K562 (cell line): ENCODE data around the gene SLC39A7. TPM values are rescaled to one million over a fixed set of nuclear protein-coding genes. Genes with fewer than 3 reads are reported as not detected.

ENCODE experiments used
- FOXJ2 ChIP-seq: fragments of 200-800 bp; sonication (Bioruptor generic); IDR thresholded peaks from 2 replicates; pipeline ENCODE4 v1.6.1; 2016; ENCODE audit warnings: missing genetic modification characterization, missing compliant biosample characterization
- KLF16 ChIP-seq: IDR thresholded peaks from 2 replicates; pipeline ENCODE4 v1.6.1; 2016; ENCODE audit warnings: antibody characterized with exemption
- PHTF2 ChIP-seq: fragments of 250-450 bp; sonication (Bioruptor Pico); IDR thresholded peaks from 2 replicates; pipeline ENCODE4 v1.5.0; 2021; ENCODE audit warnings: mild to moderate bottlenecking
- PKNOX1 ChIP-seq: fragments of 450-650 bp; IDR thresholded peaks from 2 replicates; pipeline ENCODE4 v1.6.1; 2016
- ZNF165 ChIP-seq: fragments of 250-450 bp; sonication (Bioruptor Pico); IDR thresholded peaks from 2 replicates; pipeline ENCODE4 v1.4.0; 2020; ENCODE audit warnings: borderline replicate concordance
- ZNF407 ChIP-seq: fragments of 450-650 bp; IDR thresholded peaks from 2 replicates; pipeline ENCODE4 v1.6.1; 2016; ENCODE audit warnings: low read depth
- polyA plus RNA-seq, 8 experiments: library from polyadenylated mRNA; depleted of rRNA in 4 of 8; stranded (reverse) in 5 of 8; unstranded in 3 of 8; fragments of >200 nt; fragmentation: Nextera tagmentation in 2 of 8; fragmentation: Illumina TruSeq in 1 of 8; extraction: Ambion mirVana in 2 of 8; extraction: Trizol in 1 of 8; gene quantifications; 2 replicates each; pipeline versions ENCODE4 v1.2.1 to v1.2.3, GENCODE V29; 2011 to 2014; ENCODE audit warnings: inconsistent platforms in 1 of 8, missing spikeins in 1 of 8
- total RNA-seq, 7 experiments: library from RNA; depleted of rRNA in 6 of 7; stranded (reverse); fragments of >200 nt in 6 of 7; fragmentation: Illumina TruSeq in 2 of 7; extraction: Trizol in 2 of 7; gene quantifications; 2 replicates each; pipeline versions ENCODE4 v1.2.1 to v1.2.3, GENCODE V29; 2011 to 2021; ENCODE audit warnings: low replicate concordance in 1 of 7
- TF ChIP-seq, protein P1 (sequence below), 2 experiments: IDR thresholded peaks; 2 replicates each; pipeline ENCODE4 v1.6.1; 2011; ENCODE audit warnings: borderline replicate concordance in 1 of 2, control low read depth in 1 of 2, low read depth in 1 of 2, low read length in 1 of 2, mild to moderate bottlenecking in 1 of 2, mixed read lengths in 1 of 2, moderate library complexity in 1 of 2; ENCODE audit not compliant: insufficient read depth in 1 of 2, insufficient read length in 1 of 2, poor library complexity in 1 of 2, severe bottlenecking in 1 of 2; ENCODE audit errors: extremely low read depth in 1 of 2
- TF ChIP-seq, protein P2 (sequence below): sonication (generic); formaldehyde crosslinking; IDR thresholded peaks from 2 replicates; pipeline ENCODE4 v1.8.1; 2023; ENCODE audit warnings: missing genetic modification reagents, mild to moderate bottlenecking, borderline replicate concordance
- TF ChIP-seq, protein P3 (sequence below): sonication (generic); formaldehyde crosslinking; IDR thresholded peaks from 2 replicates; pipeline ENCODE4 v1.8.0; 2022; ENCODE audit warnings: mild to moderate bottlenecking, low read depth, missing genetic modification reagents

SLC39A7 gene
- total and polyA plus RNA-seq, 9 of the 15 experiments (the other 6 are each of a cell fraction or from before 2014, with no cell fraction given): 21.7 to 169 (median 121) TPM

DNA sequence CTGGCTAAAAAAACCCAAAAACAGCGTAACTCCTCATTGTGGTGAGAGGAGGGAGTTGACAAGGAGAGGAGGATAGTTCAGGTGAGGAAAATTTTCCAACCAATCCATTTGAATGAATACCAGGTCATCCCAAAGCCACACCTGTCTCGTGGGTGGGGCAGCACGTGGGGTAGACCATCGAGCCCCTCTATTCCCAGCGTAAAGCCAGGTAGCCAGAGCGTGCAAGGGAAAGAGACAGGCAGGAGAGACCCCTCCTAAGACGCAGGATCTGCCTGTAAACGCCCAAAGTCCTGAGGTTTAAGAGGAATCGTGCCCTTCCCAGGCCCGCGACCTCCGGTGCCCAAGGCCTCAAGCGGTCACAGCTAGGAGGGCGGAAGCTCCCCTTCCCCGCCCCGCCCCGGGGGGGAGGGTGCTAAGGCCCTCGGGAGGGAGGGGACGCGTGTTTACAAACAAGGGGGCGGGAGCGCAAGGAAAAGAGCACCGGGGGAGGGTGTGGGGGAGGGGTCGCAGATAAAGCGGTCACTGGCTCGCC lies 914 bp upstream of the SLC39A7 start (continued):
- TF ChIP-seq, protein P1, sequence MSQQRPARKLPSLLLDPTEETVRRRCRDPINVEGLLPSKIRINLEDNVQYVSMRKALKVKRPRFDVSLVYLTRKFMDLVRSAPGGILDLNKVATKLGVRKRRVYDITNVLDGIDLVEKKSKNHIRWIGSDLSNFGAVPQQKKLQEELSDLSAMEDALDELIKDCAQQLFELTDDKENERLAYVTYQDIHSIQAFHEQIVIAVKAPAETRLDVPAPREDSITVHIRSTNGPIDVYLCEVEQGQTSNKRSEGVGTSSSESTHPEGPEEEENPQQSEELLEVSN (IDR thresholded peaks at IDR 0.05; ENCODE audit: borderline replicate concordance in 1 of 2, extremely low read depth in 1 of 2, insufficient read depth in 1 of 2, insufficient read length in 1 of 2, low read depth in 1 of 2, low read length in 1 of 2, poor library complexity in 1 of 2, severe bottlenecking in 1 of 2): peak in 1 of 2 experiments; percentile 78
- TF ChIP-seq PKNOX1 (no peak), KLF16 (0 out of 2 replicates have a peak, but pooled peaks have one; percentile 26), ZNF165 (CRISPR knock-in tag) (no peak), FOXJ2 (peak; percentile 95), ZNF407 (no peak), PHTF2 (CRISPR knock-in tag) (no peak)
- TF ChIP-seq, protein P2, sequence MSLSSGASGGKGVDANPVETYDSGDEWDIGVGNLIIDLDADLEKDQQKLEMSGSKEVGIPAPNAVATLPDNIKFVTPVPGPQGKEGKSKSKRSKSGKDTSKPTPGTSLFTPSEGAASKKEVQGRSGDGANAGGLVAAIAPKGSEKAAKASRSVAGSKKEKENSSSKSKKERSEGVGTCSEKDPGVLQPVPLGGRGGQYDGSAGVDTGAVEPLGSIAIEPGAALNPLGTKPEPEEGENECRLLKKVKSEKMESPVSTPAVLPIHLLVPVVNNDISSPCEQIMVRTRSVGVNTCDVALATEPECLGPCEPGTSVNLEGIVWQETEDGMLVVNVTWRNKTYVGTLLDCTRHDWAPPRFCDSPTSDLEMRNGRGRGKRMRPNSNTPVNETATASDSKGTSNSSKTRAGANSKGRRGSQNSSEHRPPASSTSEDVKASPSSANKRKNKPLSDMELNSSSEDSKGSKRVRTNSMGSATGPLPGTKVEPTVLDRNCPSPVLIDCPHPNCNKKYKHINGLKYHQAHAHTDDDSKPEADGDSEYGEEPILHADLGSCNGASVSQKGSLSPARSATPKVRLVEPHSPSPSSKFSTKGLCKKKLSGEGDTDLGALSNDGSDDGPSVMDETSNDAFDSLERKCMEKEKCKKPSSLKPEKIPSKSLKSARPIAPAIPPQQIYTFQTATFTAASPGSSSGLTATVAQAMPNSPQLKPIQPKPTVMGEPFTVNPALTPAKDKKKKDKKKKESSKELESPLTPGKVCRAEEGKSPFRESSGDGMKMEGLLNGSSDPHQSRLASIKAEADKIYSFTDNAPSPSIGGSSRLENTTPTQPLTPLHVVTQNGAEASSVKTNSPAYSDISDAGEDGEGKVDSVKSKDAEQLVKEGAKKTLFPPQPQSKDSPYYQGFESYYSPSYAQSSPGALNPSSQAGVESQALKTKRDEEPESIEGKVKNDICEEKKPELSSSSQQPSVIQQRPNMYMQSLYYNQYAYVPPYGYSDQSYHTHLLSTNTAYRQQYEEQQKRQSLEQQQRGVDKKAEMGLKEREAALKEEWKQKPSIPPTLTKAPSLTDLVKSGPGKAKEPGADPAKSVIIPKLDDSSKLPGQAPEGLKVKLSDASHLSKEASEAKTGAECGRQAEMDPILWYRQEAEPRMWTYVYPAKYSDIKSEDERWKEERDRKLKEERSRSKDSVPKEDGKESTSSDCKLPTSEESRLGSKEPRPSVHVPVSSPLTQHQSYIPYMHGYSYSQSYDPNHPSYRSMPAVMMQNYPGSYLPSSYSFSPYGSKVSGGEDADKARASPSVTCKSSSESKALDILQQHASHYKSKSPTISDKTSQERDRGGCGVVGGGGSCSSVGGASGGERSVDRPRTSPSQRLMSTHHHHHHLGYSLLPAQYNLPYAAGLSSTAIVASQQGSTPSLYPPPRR (CRISPR knock-in tag): no peak
- TF ChIP-seq, protein P3, sequence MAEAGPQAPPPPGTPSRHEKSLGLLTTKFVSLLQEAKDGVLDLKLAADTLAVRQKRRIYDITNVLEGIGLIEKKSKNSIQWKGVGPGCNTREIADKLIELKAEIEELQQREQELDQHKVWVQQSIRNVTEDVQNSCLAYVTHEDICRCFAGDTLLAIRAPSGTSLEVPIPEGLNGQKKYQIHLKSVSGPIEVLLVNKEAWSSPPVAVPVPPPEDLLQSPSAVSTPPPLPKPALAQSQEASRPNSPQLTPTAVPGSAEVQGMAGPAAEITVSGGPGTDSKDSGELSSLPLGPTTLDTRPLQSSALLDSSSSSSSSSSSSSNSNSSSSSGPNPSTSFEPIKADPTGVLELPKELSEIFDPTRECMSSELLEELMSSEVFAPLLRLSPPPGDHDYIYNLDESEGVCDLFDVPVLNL (CRISPR knock-in tag): no peak
